DND-41 (cell line): ENCODE data around the gene ZBED4.
A peak's percentile ranks its signal among the peaks of the same experiment; 100 is the strongest.

Experiments used
- ATAC-seq: fragments of 200-7000 bp; cut with Tn5 transposase; 3 replicates; pipeline ENCODE4 v1.9.1; 2021; ENCODE audit warnings: low read depth; ENCODE audit not compliant: insufficient read depth
- DNase-seq: peaks from one replicate; pipeline ENCODE4 v3.0.0-alpha.2; 2020
- H2AFZ ChIP-seq: 2 replicates; pipeline ENCODE4 v1.6.0; 2012; ENCODE audit warnings: low read depth, low read length
- H3K27ac ChIP-seq: 2 replicates; pipeline ENCODE4 v1.5.1; 2012; ENCODE audit warnings: low read length, inconsistent platforms
- H3K27me3 ChIP-seq: fragments of 200-600 bp; sonication (generic); 2 replicates; pipeline ENCODE4 v1.6.0; 2012; ENCODE audit warnings: low read length, mild to moderate bottlenecking, inconsistent platforms; ENCODE audit not compliant: insufficient read depth, poor library complexity
- H3K36me3 ChIP-seq: 2 replicates; pipeline ENCODE4 v1.5.1; 2012; ENCODE audit warnings: low read length, inconsistent platforms; ENCODE audit not compliant: insufficient read depth
- H3K4me1 ChIP-seq: 2 replicates; pipeline ENCODE4 v1.5.1; 2012; ENCODE audit warnings: mild to moderate bottlenecking, low read length; ENCODE audit not compliant: insufficient read depth
- H3K4me2 ChIP-seq: 2 replicates; pipeline ENCODE4 v1.6.0; 2012; ENCODE audit warnings: mild to moderate bottlenecking, moderate library complexity, low read length, inconsistent platforms; ENCODE audit not compliant: insufficient read depth
- H3K4me3 ChIP-seq, 2 experiments: fragments of 200-600 bp in 1 of 2; shearing (Covaris generic) in 1 of 2; 2 replicates each; pipeline ENCODE4 v1.5.1; 2012 to 2016; ENCODE audit warnings: inconsistent platforms in 2 of 2, low read length in 2 of 2, mild to moderate bottlenecking in 2 of 2, low read depth in 1 of 2, moderate library complexity in 1 of 2
- H3K79me2 ChIP-seq: 2 replicates; pipeline ENCODE4 v1.6.0; 2012; ENCODE audit warnings: low read length, inconsistent platforms; ENCODE audit not compliant: insufficient read depth
- H3K9ac ChIP-seq: 2 replicates; pipeline ENCODE4 v1.6.0; 2012; ENCODE audit warnings: low read depth, mild to moderate bottlenecking, inconsistent platforms, low read length, moderate library complexity
- H3K9me3 ChIP-seq: 2 replicates; pipeline ENCODE4 v1.5.1; 2012; ENCODE audit warnings: low read length, moderate library complexity, mild to moderate bottlenecking, inconsistent platforms; ENCODE audit not compliant: insufficient read depth, severe bottlenecking
- H4K20me1 ChIP-seq: 2 replicates; pipeline ENCODE4 v1.6.0; 2012; ENCODE audit warnings: low read length; ENCODE audit not compliant: insufficient read depth
- CTCF ChIP-seq: IDR thresholded peaks from 2 replicates; pipeline ENCODE4 v1.5.1; 2012; ENCODE audit warnings: borderline replicate concordance, low read length, moderate library complexity, mild to moderate bottlenecking; ENCODE audit not compliant: poor library complexity, severe bottlenecking; ENCODE audit errors: extremely low read depth
- EZH2 ChIP-seq: IDR thresholded peaks from 3 replicates; pipeline ENCODE4 v1.6.1; 2012; ENCODE audit warnings: borderline replicate concordance, low read depth, mild to moderate bottlenecking, moderate library complexity, low read length, inconsistent platforms; ENCODE audit not compliant: severe bottlenecking

ZBED4 gene

GRCh38 chr22:49867303-49868265 is 13.9 kb downstream of the ZBED4 start:
- Histone ChIP-seq H4K20me1 (peaks cover 55% of the 10 kb centered on the region), H3K27ac (peak overlapping the region; percentile 28; the same call in 1 of the 2 replicates), H3K9ac (no peak overlapping the region), H3K27me3 (no peaks in the 10 kb centered on the region), H3K4me1 (peaks cover 34% of the 10 kb centered on the region), H3K36me3 (peaks cover 10% of the 10 kb centered on the region; the same call in 1 of the 2 replicates), H3K79me2 (peaks cover 99% of the 10 kb centered on the region), H3K4me3 (no peak overlapping the region), H3K9me3 (peaks cover 8% of the 10 kb centered on the region), H3K4me2 (no peak overlapping the region), H2AFZ (no peak overlapping the region)
- ATAC-seq: peak; percentile 47
- no peak for DNase-seq
- TF ChIP-seq EZH2 (no peak), CTCF (no peak)

- Histone ChIP-seq H2AFZ (no peak overlapping the region), H3K79me2 (peaks cover 99% of the 10 kb centered on the region), H3K4me3 (no peak overlapping the region), H3K27me3 (no peaks in the 10 kb centered on the region), H3K36me3 (peaks cover 10% of the 10 kb centered on the region; the same call in 1 of the 2 replicates), H3K4me1 (peaks cover 34% of the 10 kb centered on the region), H3K9me3 (peaks cover 8% of the 10 kb centered on the region), H3K4me2 (no peak overlapping the region), H3K9ac (no peak overlapping the region), H4K20me1 (peaks cover 56% of the 10 kb centered on the region), H3K27ac (no peak overlapping the region)
- no peak for TF ChIP-seq CTCF
- TF ChIP-seq EZH2: no peak
- ATAC-seq (no peak), DNase-seq (no peak)
Measured at GRCh38 chr22:49869086-49869830, 15.6 kb downstream of the ZBED4 start.

- H3K36me3 ChIP-seq: peaks cover 7% of the 10 kb centered on the region; the same call in 1 of the 2 replicates
- H4K20me1 ChIP-seq: peaks cover 50% of the 10 kb centered on the region
- peak; percentile 72 for ATAC-seq
- H3K4me2 ChIP-seq: no peak overlapping the region
- H3K27me3 ChIP-seq: no peaks in the 10 kb centered on the region
- DNase-seq: peak; percentile 20
- H3K4me1 ChIP-seq: peaks cover 34% of the 10 kb centered on the region
- no peak overlapping the region for H2AFZ ChIP-seq
- no peak for TF ChIP-seq EZH2
- no peak for TF ChIP-seq CTCF
- peaks cover 8% of the 10 kb centered on the region for H3K9me3 ChIP-seq
- no peak overlapping the region for H3K4me3 ChIP-seq
- no peak overlapping the region for H3K9ac ChIP-seq
- 0 out of 2 replicates have a peak overlapping the region, but pooled peaks have one; percentile 20 for H3K27ac ChIP-seq
- peaks cover 99% of the 10 kb centered on the region for H3K79me2 ChIP-seq
Measured at GRCh38 chr22:49869845-49870712, 16.4 kb downstream of the ZBED4 start.
